HCT116 (cell line): ENCODE data around the gene SDCCAG8.

Source experiments
- CEBPB ChIP-seq: IDR thresholded peaks from 2 replicates; pipeline ENCODE4 v1.6.1; 2012; ENCODE audit warnings: low read depth
- EZH2 ChIP-seq: fragments of 200-600 bp; sonication (generic); IDR thresholded peaks from 2 replicates; pipeline ENCODE4 v1.6.1; 2017; ENCODE audit warnings: antibody characterized with exemption, mixed run types
- POLR2A ChIP-seq: IDR thresholded peaks from 2 replicates; pipeline ENCODE4 v1.7.0; 2011; ENCODE audit warnings: borderline replicate concordance; ENCODE audit not compliant: insufficient read depth, insufficient read length; ENCODE audit errors: extremely low read depth
- RAD21 ChIP-seq: IDR thresholded peaks from 2 replicates; pipeline ENCODE4 v1.6.1; 2012; ENCODE audit warnings: low read depth, mild to moderate bottlenecking
- SIN3A ChIP-seq: IDR thresholded peaks from 2 replicates; pipeline ENCODE4 v1.6.1; 2012; ENCODE audit warnings: low read depth
- SRF ChIP-seq: IDR thresholded peaks from 2 replicates; pipeline ENCODE4 v1.6.1; 2012; ENCODE audit warnings: low read depth
- YY1 ChIP-seq: IDR thresholded peaks from 2 replicates; pipeline ENCODE4 v1.6.1; 2011; ENCODE audit warnings: low read length, low read depth, moderate library complexity, mild to moderate bottlenecking; ENCODE audit not compliant: insufficient replicate concordance; ENCODE audit errors: extremely low read depth
- ZNF274 ChIP-seq: fragments of 200-500 bp; sonication (Bioruptor generic); IDR thresholded peaks from 2 replicates; pipeline ENCODE4 v1.6.1; 2014; ENCODE audit warnings: mild to moderate bottlenecking, low read depth, low read length, inconsistent platforms
- TF ChIP-seq, protein P1 (sequence below), 3 experiments: fragments of 200-600 bp in 1 of 3; sonication (generic) in 1 of 3; IDR thresholded peaks in 2 of 3; conservative IDR thresholded peaks in 1 of 3; 2 replicates each; pipeline ENCODE4 v1.5.1; 2012 to 2017; ENCODE audit warnings: low read depth in 2 of 3, low read length in 2 of 3, antibody characterized with exemption in 1 of 3, borderline replicate concordance in 1 of 3, control low read depth in 1 of 3, mild to moderate bottlenecking in 1 of 3, mixed read lengths in 1 of 3, mixed run types in 1 of 3, moderate library complexity in 1 of 3; ENCODE audit not compliant: insufficient read depth in 1 of 3

GRCh38 chr1:243312952-243313634, 57.3 kb downstream of the SDCCAG8 start:
- TF ChIP-seq, protein P1, sequence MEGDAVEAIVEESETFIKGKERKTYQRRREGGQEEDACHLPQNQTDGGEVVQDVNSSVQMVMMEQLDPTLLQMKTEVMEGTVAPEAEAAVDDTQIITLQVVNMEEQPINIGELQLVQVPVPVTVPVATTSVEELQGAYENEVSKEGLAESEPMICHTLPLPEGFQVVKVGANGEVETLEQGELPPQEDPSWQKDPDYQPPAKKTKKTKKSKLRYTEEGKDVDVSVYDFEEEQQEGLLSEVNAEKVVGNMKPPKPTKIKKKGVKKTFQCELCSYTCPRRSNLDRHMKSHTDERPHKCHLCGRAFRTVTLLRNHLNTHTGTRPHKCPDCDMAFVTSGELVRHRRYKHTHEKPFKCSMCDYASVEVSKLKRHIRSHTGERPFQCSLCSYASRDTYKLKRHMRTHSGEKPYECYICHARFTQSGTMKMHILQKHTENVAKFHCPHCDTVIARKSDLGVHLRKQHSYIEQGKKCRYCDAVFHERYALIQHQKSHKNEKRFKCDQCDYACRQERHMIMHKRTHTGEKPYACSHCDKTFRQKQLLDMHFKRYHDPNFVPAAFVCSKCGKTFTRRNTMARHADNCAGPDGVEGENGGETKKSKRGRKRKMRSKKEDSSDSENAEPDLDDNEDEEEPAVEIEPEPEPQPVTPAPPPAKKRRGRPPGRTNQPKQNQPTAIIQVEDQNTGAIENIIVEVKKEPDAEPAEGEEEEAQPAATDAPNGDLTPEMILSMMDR (IDR thresholded peaks at IDR 0.05 in 2 of 3, conservative IDR thresholded peaks at IDR 0.05 in 1 of 3; ENCODE audit: borderline replicate concordance in 1 of 3, insufficient read depth in 1 of 3, low read depth in 2 of 3, low read length in 2 of 3), result no peak
- TF ChIP-seq POLR2A (no peak), YY1 (no peak), EZH2 (no peak), ZNF274 (no peak), SRF (no peak), RAD21 (no peak), CEBPB (no peak), SIN3A (no peak)
